PC-3 (cell line): Measurements from ENCODE around the gene COL19A1. TPM values are rescaled to one million over a fixed set of nuclear protein-coding genes. Genes with fewer than 3 reads are reported as not detected.

Experiments
- ATAC-seq: fragments of 200-7000 bp; cut with Tn5 transposase; 2 replicates; pipeline ENCODE4 v1.9.1; 2020; ENCODE audit warnings: mild to moderate bottlenecking, moderate library complexity
- BruUV-seq: library from RNA; stranded (reverse); fragments of 400-500 nt; replicated peaks from 2 replicates; lab custom pipeline; 2021; lab: Mats Ljungman, UMichigan
- CTCF ChIA-PET: fragments of 300-600 bp; sonication (Branson Sonifier 250); formaldehyde crosslinking; loops from one replicate; lab custom pipeline; 2022; ENCODE audit warnings: antibody characterized with exemption; lab: Charles Lee
- POLR2A ChIA-PET: fragments of 300-600 bp; sonication (Branson Sonifier 250); formaldehyde crosslinking; loops from one replicate; lab custom pipeline; 2022; ENCODE audit warnings: antibody characterized with exemption; ENCODE audit not compliant: unreplicated experiment; lab: Charles Lee
- DNase-seq: peaks from one replicate; pipeline ENCODE4 v3.0.0-alpha.2; 2015
- H2AFZ ChIP-seq: fragments of 300-600 bp; sonication (generic); 2 replicates; pipeline ENCODE4 v1.6.0; 2016; ENCODE audit warnings: antibody characterized with exemption, low read length
- H3F3A ChIP-seq: fragments of 300-600 bp; sonication (generic); one replicate; pipeline ENCODE4 v1.6.0; 2017; ENCODE audit warnings: antibody characterized with exemption, low read length, control low read depth, mild to moderate bottlenecking; ENCODE audit not compliant: unreplicated experiment
- H3K27ac ChIP-seq: fragments of 300-600 bp; sonication (generic); 2 replicates; pipeline ENCODE4 v1.5.1; 2016; ENCODE audit warnings: mild to moderate bottlenecking, low read length
- H3K27me3 ChIP-seq: fragments of 300-600 bp; sonication (generic); 2 replicates; pipeline ENCODE4 v1.6.1; 2016; ENCODE audit warnings: low read length, mixed read lengths
- H3K36me3 ChIP-seq: fragments of 300-600 bp; sonication (generic); 2 replicates; pipeline ENCODE4 v1.6.1; 2016; ENCODE audit warnings: low read depth, mixed run types, low read length, mixed read lengths
- H3K4me1 ChIP-seq: fragments of 300-600 bp; sonication (generic); 2 replicates; pipeline ENCODE4 v1.5.1; 2016; ENCODE audit warnings: low read length; ENCODE audit not compliant: insufficient read depth
- H3K4me2 ChIP-seq: fragments of 300-600 bp; sonication (generic); 2 replicates; pipeline ENCODE4 v1.6.0; 2016; ENCODE audit warnings: low read length
- H3K4me3 ChIP-seq: fragments of 300-600 bp; sonication (generic); 2 replicates; pipeline ENCODE4 v1.5.1; 2016; ENCODE audit warnings: mild to moderate bottlenecking, low read length, mixed read lengths
- H3K79me2 ChIP-seq: fragments of 300-600 bp; sonication (generic); 2 replicates; pipeline ENCODE4 v1.6.1; 2017; ENCODE audit warnings: low read length, mixed read lengths
- H3K9ac ChIP-seq: fragments of 300-600 bp; sonication (generic); 2 replicates; pipeline ENCODE4 v1.6.0; 2016; ENCODE audit warnings: mild to moderate bottlenecking, low read length
- H3K9me2 ChIP-seq: fragments of 300-600 bp; sonication (generic); replicated peaks from 2 replicates; pipeline ENCODE4 v1.6.1; 2016; ENCODE audit warnings: mixed run types, low read length, mixed read lengths
- H3K9me3 ChIP-seq: fragments of 300-600 bp; sonication (generic); 2 replicates; pipeline ENCODE4 v1.6.1; 2016; ENCODE audit warnings: low read length, mixed read lengths
- H4K20me1 ChIP-seq: fragments of 300-600 bp; sonication (generic); 2 replicates; pipeline ENCODE4 v1.6.1; 2016; ENCODE audit warnings: low read length, mixed read lengths
- CTCF ChIP-seq: fragments of 300-600 bp; sonication (generic); conservative IDR thresholded peaks from 2 replicates; pipeline ENCODE4 v1.5.1; 2017; ENCODE audit warnings: antibody characterized with exemption, low read depth, mild to moderate bottlenecking, low read length
- EZH2 ChIP-seq: fragments of 300-600 bp; sonication (generic); IDR thresholded peaks from one replicate; pipeline ENCODE4 v1.6.1; 2017; ENCODE audit warnings: antibody characterized with exemption, mild to moderate bottlenecking, low read length; ENCODE audit not compliant: unreplicated experiment
- EZH2phosphoT487 ChIP-seq: fragments of 300-600 bp; sonication (generic); IDR thresholded peaks from 2 replicates; pipeline ENCODE4 v1.6.1; 2018; ENCODE audit warnings: mild to moderate bottlenecking, antibody characterized with exemption, low read length, borderline replicate concordance
- intact Hi-C: fragments of 100-400 bp; cut with micrococcal nuclease; formaldehyde crosslinking; loops from 2 replicates; pipeline ENCODE4 v1.9.0; 2023
- total RNA-seq: library from RNA; depleted of rRNA; stranded (reverse); fragments of >200 nt; gene quantifications from 2 replicates; pipeline ENCODE4 v1.2.3, GENCODE V29; 2014

Gene COL19A1
- total RNA-seq, 1 experiment from 2014 or later, result not detected

DNA sequence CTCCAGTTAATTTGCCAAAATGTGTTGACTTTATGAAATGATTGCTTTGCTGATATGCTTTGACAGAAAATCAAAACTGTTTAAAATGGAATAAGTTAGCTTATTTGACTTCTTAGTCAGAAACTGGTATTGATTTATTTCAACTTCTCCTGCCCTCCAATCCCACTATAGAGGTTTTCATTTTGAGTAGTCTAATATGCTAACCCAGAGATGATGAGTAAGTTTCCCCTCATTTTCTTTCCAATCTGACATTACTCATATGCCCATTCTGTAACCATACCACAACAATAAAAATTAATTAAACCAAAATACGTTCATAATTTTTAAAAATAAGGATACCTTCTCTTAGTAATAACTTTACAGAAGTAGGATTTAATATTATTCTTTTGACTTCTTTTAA lies 78.8 kb downstream of the COL19A1 start:
- CTCF ChIA-PET, result no interaction called here
- no TSS peak for BruUV-seq
- intact Hi-C loops, result no loop called here
- Histone ChIP-seq H3K4me3 (no peak overlapping the region), H3K9me3 (no peaks in the 10 kb centered on the region), H3K36me3 (no peaks in the 10 kb centered on the region), H3K9ac (no peak overlapping the region), H3K27me3 (no peaks in the 10 kb centered on the region; the same call in 1 of the 2 replicates), H3K4me1 (no peaks in the 10 kb centered on the region), H3F3A (no peaks in the 10 kb centered on the region), H3K27ac (no peak overlapping the region), H3K79me2 (no peaks in the 10 kb centered on the region), H4K20me1 (no peaks in the 10 kb centered on the region), H3K4me2 (no peak overlapping the region), H2AFZ (no peak overlapping the region), H3K9me2 (no peaks in the 10 kb centered on the region)
- TF ChIP-seq EZH2 (no peak), CTCF (no peak), EZH2phosphoT487 (no peak)
- ATAC-seq (no peak), DNase-seq (no peak)
- POLR2A ChIA-PET, result no interaction called here

DNA sequence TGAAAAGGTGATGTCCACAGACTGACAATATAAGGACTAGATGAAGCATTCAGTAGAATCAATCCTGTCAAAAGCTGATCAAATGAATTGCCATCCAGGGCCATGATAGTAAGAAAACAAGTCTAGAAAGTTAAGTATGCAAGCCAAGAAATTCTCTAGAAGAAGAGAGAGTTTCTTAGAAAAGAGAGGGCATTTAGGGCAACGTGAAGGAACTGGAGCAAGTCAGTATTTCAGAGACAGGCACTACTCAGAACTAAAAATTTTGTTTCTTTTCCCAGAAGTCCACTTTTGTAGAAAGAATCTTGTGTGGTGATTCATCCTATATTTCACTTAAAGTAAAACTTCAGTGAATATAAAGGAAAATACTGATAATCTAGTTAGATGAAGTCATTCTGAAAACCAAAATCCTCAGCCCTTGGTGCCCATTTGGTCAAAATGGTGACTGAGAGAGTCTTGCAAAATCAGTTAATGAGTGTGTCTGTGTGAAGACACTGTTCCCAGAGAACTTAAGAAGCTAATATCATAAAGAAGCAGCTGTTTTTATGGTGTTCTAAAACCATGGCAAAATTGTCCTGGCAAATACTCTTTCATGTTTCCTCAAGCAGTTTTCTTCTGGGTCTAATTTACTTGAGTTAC lies 82.2 kb downstream of the COL19A1 start:
- Histone ChIP-seq H3K4me1 (no peaks in the 10 kb centered on the region), H3K27me3 (no peaks in the 10 kb centered on the region; the same call in 1 of the 2 replicates), H2AFZ (no peak overlapping the region), H3K4me2 (no peak overlapping the region), H3K36me3 (no peaks in the 10 kb centered on the region), H3K4me3 (no peak overlapping the region), H4K20me1 (no peaks in the 10 kb centered on the region), H3K9ac (no peak overlapping the region), H3F3A (no peaks in the 10 kb centered on the region), H3K79me2 (no peaks in the 10 kb centered on the region), H3K9me3 (no peaks in the 10 kb centered on the region), H3K27ac (no peak overlapping the region), H3K9me2 (no peaks in the 10 kb centered on the region)
- intact Hi-C loops, result no loop called here
- ChIA-PET CTCF (no interaction called here), POLR2A (no interaction called here)
- no TSS peak for BruUV-seq
- TF ChIP-seq CTCF, result no peak
- TF ChIP-seq EZH2phosphoT487, result no peak
- no peak for TF ChIP-seq EZH2
- ATAC-seq, result no peak
- no peak for DNase-seq

DNA sequence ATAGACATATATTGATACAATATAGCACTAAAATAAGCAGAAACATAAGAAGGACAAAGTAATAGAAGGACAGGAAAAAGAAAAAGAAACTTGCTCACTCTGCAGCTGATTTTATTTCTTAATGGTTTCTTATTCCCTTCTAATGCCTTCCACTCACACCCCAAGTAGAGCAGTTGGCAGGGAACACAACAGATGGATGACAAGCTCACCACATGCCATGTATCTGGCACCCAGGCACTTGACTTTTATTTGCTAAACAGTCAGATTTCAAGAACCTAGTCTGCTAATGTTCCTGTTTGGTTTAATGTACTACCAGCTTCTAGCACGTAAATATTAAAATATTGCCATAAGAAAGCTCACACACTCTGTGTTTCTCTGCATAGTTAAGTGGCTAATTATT lies 87.1 kb downstream of the COL19A1 start:
- Histone ChIP-seq H3K27me3 (peaks cover 10% of the 10 kb centered on the region; the same call in 1 of the 2 replicates), H3K4me3 (no peak overlapping the region), H2AFZ (no peak overlapping the region), H3K79me2 (no peaks in the 10 kb centered on the region), H3F3A (no peaks in the 10 kb centered on the region), H3K9ac (no peak overlapping the region), H3K36me3 (no peaks in the 10 kb centered on the region), H3K9me3 (no peaks in the 10 kb centered on the region), H3K4me1 (no peaks in the 10 kb centered on the region), H3K27ac (no peak overlapping the region), H3K9me2 (no peaks in the 10 kb centered on the region), H4K20me1 (no peaks in the 10 kb centered on the region), H3K4me2 (no peak overlapping the region)
- no peak for ATAC-seq
- DNase-seq, result no peak
- no TSS peak for BruUV-seq
- ChIA-PET CTCF (no interaction called here), POLR2A (no interaction called here)
- intact Hi-C loops, result no loop called here
- TF ChIP-seq CTCF, result no peak
- no peak for TF ChIP-seq EZH2
- TF ChIP-seq EZH2phosphoT487, result no peak
